ENCODE measurements around the gene TMEM205.

GRCh38 chr19:11295180-11295579 is 50.9 kb downstream of the TMEM205 start:
- TF ChIP-seq POLR2A (IDR thresholded peaks at IDR 0.05; ENCODE audit: extremely low read depth, insufficient read length) (no peak), CTCF (IDR thresholded peaks at IDR 0.05; ENCODE audit: low read depth, low read length) (no peak), MAX (IDR thresholded peaks at IDR 0.05; ENCODE audit: low read depth, low read length) (no peak)
